H1 (cell line): ENCODE results near the gene MYL3. TPM values are rescaled to one million over a fixed set of nuclear protein-coding genes. Genes with fewer than 3 reads are reported as not detected.
A peak's percentile ranks its signal among the peaks of the same experiment; 100 is the strongest.

ENCODE experiments used
- CTCF ChIA-PET: fragments of 300-600 bp; sonication (Branson Sonifier 250); formaldehyde crosslinking; loops from one replicate; lab custom pipeline; 2021; ENCODE audit not compliant: partially characterized antibody; lab: Charles Lee
- POLR2A ChIA-PET: fragments of 300-600 bp; sonication (Branson Sonifier 250); formaldehyde crosslinking; loops from one replicate; lab custom pipeline; 2021; ENCODE audit warnings: inconsistent platforms; ENCODE audit not compliant: partially characterized antibody; lab: Charles Lee
- DNase-seq, 2 experiments: peaks; one replicate each; pipeline versions ENCODE4 v3.0.0 to v3.0.0-alpha.2; 2010 to 2022; ENCODE audit warnings: low spot score in 2 of 2, low read depth in 1 of 2, mixed read lengths in 1 of 2
- FAIRE-seq: peaks from 2 replicates; lab custom pipeline; 2011; peaks lifted over from hg19 to GRCh38; lab: Jason Lieb, UNC
- H2AFZ ChIP-seq: 2 replicates; pipeline ENCODE4 v1.8.1; 2012; ENCODE audit warnings: low read length, inconsistent platforms
- H2AK5ac ChIP-seq: 2 replicates; pipeline ENCODE4 v1.6.1; 2013; ENCODE audit warnings: low read depth, low read length
- H2BK120ac ChIP-seq: replicated peaks from 2 replicates; pipeline ENCODE3; 2013; ENCODE audit warnings: low read depth, low read length, inconsistent platforms
- H2BK12ac ChIP-seq: 2 replicates; pipeline ENCODE4 v1.6.1; 2013; ENCODE audit warnings: low read depth, low read length
- H2BK15ac ChIP-seq: 2 replicates; pipeline ENCODE4 v1.6.1; 2013; ENCODE audit warnings: low read length
- H2BK20ac ChIP-seq: 2 replicates; pipeline ENCODE4 v1.6.1; 2013; ENCODE audit warnings: low read length
- H2BK5ac ChIP-seq: 2 replicates; pipeline ENCODE4 v1.6.1; 2013; ENCODE audit warnings: low read depth, low read length
- H3K14ac ChIP-seq: 2 replicates; pipeline ENCODE4 v1.6.1; 2013; ENCODE audit warnings: inconsistent platforms; ENCODE audit not compliant: insufficient read length
- H3K18ac ChIP-seq: 2 replicates; pipeline ENCODE4 v1.6.1; 2013; ENCODE audit warnings: low read length; ENCODE audit errors: extremely low read depth
- H3K23ac ChIP-seq: 2 replicates; pipeline ENCODE4 v1.6.1; 2013; ENCODE audit warnings: inconsistent platforms; ENCODE audit not compliant: insufficient read length
- H3K23me2 ChIP-seq: 2 replicates; pipeline ENCODE4 v1.6.1; 2013; ENCODE audit warnings: low read depth, low read length
- H3K27ac ChIP-seq: 2 replicates; pipeline ENCODE4 v1.6.1; 2011; ENCODE audit warnings: low read depth, low read length, inconsistent platforms
- H3K27me3 ChIP-seq, 4 experiments: replicated peaks in 1 of 4; 1 replicate in 1 of 4; 2 replicates in 3 of 4; pipeline versions ENCODE4 v1.6.1 to v1.8.1; 2011 to 2013; ENCODE audit warnings: low read length in 3 of 4, mild to moderate bottlenecking in 3 of 4, inconsistent platforms in 2 of 4, mixed read lengths in 2 of 4, moderate library complexity in 1 of 4; ENCODE audit not compliant: control insufficient read depth in 3 of 4, insufficient read depth in 3 of 4; ENCODE audit errors: extremely low read depth in 1 of 4
- H3K36me3 ChIP-seq, 4 experiments: 2 replicates each; pipeline versions ENCODE4 v1.6.1 to v1.8.1; 2011 to 2013; ENCODE audit warnings: mild to moderate bottlenecking in 4 of 4, low read length in 3 of 4, moderate library complexity in 2 of 4, control low read depth in 1 of 4, inconsistent platforms in 1 of 4; ENCODE audit not compliant: insufficient read depth in 4 of 4, control insufficient read depth in 2 of 4
- H3K4ac ChIP-seq: replicated peaks from 2 replicates; pipeline ENCODE3; 2013; ENCODE audit warnings: low read length, low read depth, mixed read lengths, inconsistent platforms; ENCODE audit not compliant: insufficient read length
- H3K4me1 ChIP-seq, 4 experiments: replicated peaks in 1 of 4; 1 replicate in 1 of 4; 2 replicates in 3 of 4; pipeline versions ENCODE4 v1.6.1 to v1.8.1; 2011 to 2013; ENCODE audit warnings: low read length in 3 of 4, inconsistent platforms in 2 of 4, mixed read lengths in 1 of 4; ENCODE audit not compliant: insufficient read depth in 4 of 4, control insufficient read depth in 3 of 4
- H3K4me2 ChIP-seq, 2 experiments: 2 replicates each; pipeline versions ENCODE4 v1.6.1 to v1.8.1; 2011 to 2013; ENCODE audit warnings: low read depth in 2 of 2, low read length in 2 of 2, control low read depth in 1 of 2, inconsistent platforms in 1 of 2, mild to moderate bottlenecking in 1 of 2; ENCODE audit not compliant: insufficient read depth in 1 of 2
- H3K4me3 ChIP-seq, 4 experiments: fragments of 200-600, 300-600 bp in 1 of 4; sonication (generic), shearing (Covaris generic), sonication (Bioruptor Twin) in 1 of 4; 2 replicates each; pipeline versions ENCODE4 v1.5.1 to v1.8.1; 2011 to 2016; ENCODE audit warnings: low read length in 4 of 4, low read depth in 3 of 4, control low read depth in 2 of 4, inconsistent platforms in 2 of 4, mild to moderate bottlenecking in 2 of 4, mixed read lengths in 1 of 4, moderate library complexity in 1 of 4; ENCODE audit not compliant: insufficient read depth in 2 of 4; ENCODE audit errors: extremely low read depth in 1 of 4
- H3K56ac ChIP-seq: replicated peaks from 2 replicates; pipeline ENCODE3; 2013; ENCODE audit warnings: low read depth, mild to moderate bottlenecking, mixed read lengths, low read length, inconsistent platforms; ENCODE audit not compliant: insufficient read length
- H3K79me1 ChIP-seq: 2 replicates; pipeline ENCODE4 v1.6.1; 2013; ENCODE audit warnings: low read depth, low read length, control low read depth
- H3K79me2 ChIP-seq, 2 experiments: 2 replicates each; pipeline versions ENCODE4 v1.6.1 to v1.8.1; 2012 to 2013; ENCODE audit warnings: low read length in 2 of 2, mild to moderate bottlenecking in 2 of 2, inconsistent platforms in 1 of 2; ENCODE audit not compliant: insufficient read depth in 2 of 2, control insufficient read depth in 1 of 2
- H3K9ac ChIP-seq, 4 experiments: replicated peaks in 1 of 4; 1 replicate in 1 of 4; 2 replicates in 3 of 4; pipeline versions ENCODE4 v1.6.1 to v1.8.1; 2011 to 2013; ENCODE audit warnings: low read depth in 3 of 4, low read length in 3 of 4, control low read depth in 2 of 4, mild to moderate bottlenecking in 2 of 4, moderate library complexity in 2 of 4, inconsistent platforms in 1 of 4; ENCODE audit errors: extremely low read depth in 1 of 4
- H3K9me3 ChIP-seq, 2 experiments: 2 replicates each; pipeline versions ENCODE4 v1.6.1 to v1.8.1; 2012 to 2013; ENCODE audit warnings: mild to moderate bottlenecking in 2 of 2, moderate library complexity in 2 of 2, control low read depth in 1 of 2, inconsistent platforms in 1 of 2, low read depth in 1 of 2, low read length in 1 of 2, mixed read lengths in 1 of 2; ENCODE audit not compliant: insufficient read depth in 2 of 2
- H4K20me1 ChIP-seq, 2 experiments: replicated peaks in 1 of 2; 2 replicates each; pipeline versions ENCODE3 to v1.8.1; 2011 to 2013; ENCODE audit warnings: inconsistent platforms in 2 of 2, low read length in 2 of 2, mild to moderate bottlenecking in 1 of 2; ENCODE audit not compliant: insufficient read depth in 2 of 2, control insufficient read depth in 1 of 2
- H4K5ac ChIP-seq: 2 replicates; pipeline ENCODE4 v1.6.1; 2013; ENCODE audit warnings: low read length, low read depth, mixed read lengths, inconsistent platforms; ENCODE audit not compliant: insufficient read length
- H4K8ac ChIP-seq: 2 replicates; pipeline ENCODE4 v1.8.0; 2013; ENCODE audit warnings: mild to moderate bottlenecking, moderate library complexity, low read length, inconsistent platforms; ENCODE audit not compliant: insufficient read depth; ENCODE audit errors: extremely low read depth
- H4K91ac ChIP-seq: replicated peaks from 2 replicates; pipeline ENCODE3; 2013; ENCODE audit warnings: low read length, mixed read lengths, inconsistent platforms; ENCODE audit not compliant: insufficient read length
- ASH2L ChIP-seq: fragments of 200-600, 300-600 bp; sonication (generic); IDR thresholded peaks from one replicate; pipeline ENCODE4 v1.7.1; 2017; ENCODE audit warnings: low read length
- CTBP2 ChIP-seq: IDR thresholded peaks from 2 replicates; pipeline ENCODE4 v1.7.0; 2011; ENCODE audit warnings: borderline replicate concordance, mild to moderate bottlenecking, moderate library complexity, mixed read lengths, low read length; ENCODE audit not compliant: insufficient read depth, insufficient read length
- E2F6 ChIP-seq: IDR thresholded peaks from 2 replicates; pipeline ENCODE4 v1.6.1; 2012; ENCODE audit warnings: inconsistent platforms
- FOSL1 ChIP-seq: IDR thresholded peaks from 2 replicates; pipeline ENCODE4 v1.6.1; 2011; ENCODE audit warnings: mild to moderate bottlenecking, low read depth, low read length, moderate library complexity; ENCODE audit not compliant: insufficient read depth
- JUND ChIP-seq: IDR thresholded peaks from 2 replicates; pipeline ENCODE4 v1.6.1; 2011; ENCODE audit warnings: mild to moderate bottlenecking, improper control_type of control experiment, low read length
- KDM1A ChIP-seq: fragments of 200-600, 300-600 bp; sonication (generic); IDR thresholded peaks from 2 replicates; pipeline ENCODE4 v1.7.1; 2016; ENCODE audit warnings: mild to moderate bottlenecking, low read length, borderline replicate concordance
- KDM4A ChIP-seq: IDR thresholded peaks from one replicate; pipeline ENCODE4 v1.7.1; 2012; ENCODE audit warnings: low read depth, mild to moderate bottlenecking, moderate library complexity, low read length, inconsistent platforms; ENCODE audit not compliant: severe bottlenecking
- NANOG ChIP-seq: IDR thresholded peaks from 2 replicates; pipeline ENCODE4 v1.6.1; 2011; ENCODE audit warnings: low read length, low read depth, mild to moderate bottlenecking, inconsistent platforms; ENCODE audit not compliant: insufficient read depth, poor library complexity, severe bottlenecking
- SIX5 ChIP-seq: IDR thresholded peaks from 2 replicates; pipeline ENCODE4 v1.6.1; 2011; ENCODE audit warnings: mild to moderate bottlenecking, low read depth, low read length
- SRF ChIP-seq: IDR thresholded peaks from 2 replicates; pipeline ENCODE4 v1.6.1; 2011; ENCODE audit warnings: mild to moderate bottlenecking, low read depth, low read length, moderate library complexity
- ZNF274 ChIP-seq: IDR thresholded peaks from 2 replicates; pipeline ENCODE4 v1.7.0; 2012; ENCODE audit warnings: low read length, borderline replicate concordance; ENCODE audit errors: extremely low read depth
- WGBS, 2 experiments: shearing (Covaris generic) in 1 of 2; methylation state at CpG; one replicate each; pipeline versions ENCODE4 v1.1.6 to v1.1.7; 2013 to 2015; ENCODE audit warnings: low lambda C conversion rate in 2 of 2, mixed read lengths in 2 of 2, inconsistent platforms in 1 of 2, low coverage in 1 of 2, missing lambda C conversion rate in 1 of 2; ENCODE audit not compliant: insufficient replicate concordance in 2 of 2, insufficient coverage in 1 of 2, insufficient read length in 1 of 2; ENCODE audit errors: extremely low coverage in 1 of 2, missing lambda C conversion rate in 1 of 2; 5-methylcytosine and 5-hydroxymethylcytosine counted together
- polyA plus RNA-seq, 7 experiments: library from polyadenylated mRNA; depleted of rRNA in 3 of 7; stranded (reverse) in 5 of 7; unstranded in 2 of 7; fragments of >200 nt in 5 of 7; fragments of 200-250 nt in 2 of 7; gene quantifications; 1 replicate in 5 of 7; 2 replicates in 1 of 7; 4 replicates in 1 of 7; pipeline versions ENCODE4 v1.2.1 to v1.2.3, GENCODE V29; 2011 to 2013; ENCODE audit warnings: missing spikeins in 2 of 7, mixed read lengths in 2 of 7
- total RNA-seq: library from RNA; stranded (reverse); fragmentation: NEBNext Ultra II Directional; extraction: Animal tissue kit (Norgen Biotek cat#: 25700); gene quantifications from 2 replicates; pipeline ENCODE4 v1.2.1, GENCODE V29; 2021

MYL3 gene
- total and polyA plus RNA-seq, 2 of the 8 experiments (the other 6 are each of a cell fraction or from before 2014, with no cell fraction given) = 0.06 TPM; not detected in 1

- H4K20me1 ChIP-seq = no peaks in the 10 kb centered on the region
- H3K56ac ChIP-seq = no peak overlapping the region
- ChIA-PET POLR2A (no interaction called here), CTCF (interaction anchor here (1.0 kb wide), 1 partner anchor 343 kb away, joined by 3 read pairs; no protein-coding TSS in a partner anchor)
- H3K79me2 ChIP-seq = no peaks in the 10 kb centered on the region
- H3K4me1 ChIP-seq = peaks cover 0 to 3% (median 0%) of the 10 kb centered on the region in 4 experiments; a peak in 1 of 7 replicates
- H4K8ac ChIP-seq = peak overlapping the region; percentile 58; the same call in 1 of the 2 replicates
- H3K27ac ChIP-seq = no peak overlapping the region
- no peak overlapping the region for H2AK5ac ChIP-seq
- no peak for DNase-seq
- no peaks in the 10 kb centered on the region; a peak in 1 of 7 replicates for H3K27me3 ChIP-seq
- peaks cover 0 to 5% of the 10 kb centered on the region in 2 experiments for H3K9me3 ChIP-seq
- H4K91ac ChIP-seq = no peak overlapping the region
- no peak overlapping the region for H3K23ac ChIP-seq
- H4K5ac ChIP-seq = no peak overlapping the region
- H2BK12ac ChIP-seq = no peak overlapping the region
- no peak overlapping the region for H3K14ac ChIP-seq
- H2BK15ac ChIP-seq = no peak overlapping the region
- H3K23me2 ChIP-seq = no peaks in the 10 kb centered on the region
- no peak overlapping the region for H3K18ac ChIP-seq
- no peak overlapping the region for H2AFZ ChIP-seq
- no peak overlapping the region for H3K4ac ChIP-seq
- no peak overlapping the region for H3K4me2 ChIP-seq
- H2BK120ac ChIP-seq = no peak overlapping the region
- no peaks in the 10 kb centered on the region for H3K36me3 ChIP-seq
- H2BK5ac ChIP-seq = no peak overlapping the region
- no peak overlapping the region for H3K4me3 ChIP-seq
- H2BK20ac ChIP-seq = no peak overlapping the region
- 96% methylated on average over 45 of the region's 65 CpGs; no CpG with 5 or more reads in 1 of the 2 experiments for WGBS, 2 experiments
- H3K9ac ChIP-seq = no peak overlapping the region
- no peaks in the 10 kb centered on the region for H3K79me1 ChIP-seq
- no peak for FAIRE-seq
- TF ChIP-seq FOSL1 (no peak), KDM1A (no peak), CTBP2 (no peak), ZNF274 (no peak), ASH2L (no peak), SIX5 (no peak), NANOG (no peak), SRF (no peak), JUND (no peak), E2F6 (no peak), KDM4A (no peak)
Measured at GRCh38 chr3:46833346-46834300, 29.6 kb downstream of the MYL3 start.
